NCI-H1417 treated with DMSO at 0.1 percent for 48 hours (cell line): ENCODE data around the gene KLHDC3.
"Not testable (repeated sequence)": the region's sequence is repeated elsewhere in the genome, so short reads cannot be mapped to it uniquely, and the experiment has no call there.

ENCODE experiments used
- DNase-seq: peaks from one replicate; lab custom pipeline; 2025; lab: John Stamatoyannopoulos, UW

KLHDC3 gene

DNA sequence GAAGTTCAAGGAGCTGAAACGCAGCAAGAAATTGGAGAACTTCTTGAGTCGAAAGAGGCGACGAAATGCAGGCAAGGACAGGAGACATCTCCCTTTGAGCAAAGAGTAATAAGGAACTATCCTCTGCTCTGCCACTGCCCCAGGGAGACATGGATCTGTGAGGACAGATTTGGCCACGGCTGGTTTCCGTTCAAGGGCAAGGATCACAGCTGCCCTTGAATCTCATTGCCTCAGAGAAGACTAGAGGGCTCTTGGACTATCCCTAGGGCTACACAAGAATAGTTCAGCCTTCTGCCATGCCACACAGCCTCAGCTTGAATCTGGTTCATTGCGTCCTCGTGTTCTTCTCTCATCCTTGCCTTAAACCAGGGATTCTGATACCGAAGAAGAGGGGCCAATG, 15.1 kb downstream of the KLHDC3 start:
- no peak for DNase-seq

DNA sequence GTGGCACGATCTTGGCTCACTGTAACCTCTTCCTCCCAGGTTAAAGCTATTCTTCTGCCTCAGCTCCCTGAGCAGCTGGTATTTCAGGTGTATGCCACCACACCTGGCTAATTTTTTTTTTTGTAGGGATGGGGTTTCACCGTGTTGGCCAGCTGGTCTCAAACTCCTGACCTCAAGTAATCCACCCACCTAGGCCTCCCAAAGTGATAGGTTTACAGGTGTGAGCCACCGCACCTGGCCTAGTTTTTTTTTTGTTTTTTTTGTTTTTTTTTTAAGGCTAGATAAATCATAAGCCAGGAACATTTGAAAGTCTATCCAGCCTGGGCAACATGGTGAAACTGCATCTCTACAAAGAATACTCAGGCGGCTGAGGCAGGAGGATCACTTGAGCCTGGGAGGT, 18.3 kb downstream of the KLHDC3 start:
- DNase-seq = no peak

DNA sequence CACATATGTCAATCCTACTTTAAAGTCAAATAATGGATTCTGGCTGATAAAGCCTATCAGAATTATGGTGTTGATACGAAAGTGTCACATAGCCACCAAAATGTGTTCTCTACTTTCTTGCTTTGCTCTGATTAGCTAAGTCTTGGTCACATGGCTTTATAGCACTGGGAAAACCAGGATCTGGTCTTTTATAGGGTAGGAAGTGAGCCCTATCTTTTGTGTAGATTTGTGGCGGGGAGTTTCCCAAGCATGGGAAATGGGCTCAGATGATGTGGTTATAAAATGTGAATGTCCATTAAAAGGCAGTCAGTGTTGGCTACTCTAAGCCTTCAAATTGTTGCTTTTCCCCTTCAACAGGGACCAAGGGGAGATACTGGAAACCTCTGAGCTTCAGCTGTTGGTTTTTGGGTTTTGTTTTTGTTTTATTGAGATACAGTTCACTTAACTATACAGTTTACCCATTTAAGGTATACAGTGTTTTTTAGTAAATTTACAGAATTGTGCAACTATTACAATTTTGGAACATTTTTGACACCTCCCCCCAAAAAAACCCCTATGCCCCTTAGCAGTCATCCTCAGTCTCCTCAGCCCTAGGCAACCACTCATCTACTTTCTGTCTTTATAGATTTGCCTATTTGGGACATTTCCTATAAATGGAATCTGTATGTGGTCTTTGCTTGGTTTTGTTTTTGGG, 19.6 kb downstream of the KLHDC3 start:
- no peak for DNase-seq

DNA sequence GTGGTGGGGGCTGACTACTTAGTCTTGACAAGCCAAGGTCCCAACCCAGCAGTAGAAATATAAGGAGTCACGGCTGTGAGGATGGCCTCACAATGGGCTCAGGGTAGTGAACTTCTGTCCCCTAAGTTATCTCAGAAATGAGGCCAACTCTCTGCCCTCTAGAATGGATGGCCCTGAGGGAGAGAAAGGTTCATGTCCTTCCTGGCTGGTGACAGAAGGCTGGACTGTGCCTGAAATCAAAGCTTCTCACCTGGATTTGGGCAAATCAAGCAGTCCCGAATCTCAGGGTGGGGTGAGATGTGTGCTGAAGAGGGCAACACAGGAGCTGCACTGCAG, 20.1 kb downstream of the KLHDC3 start:
- DNase-seq = no peak

DNA sequence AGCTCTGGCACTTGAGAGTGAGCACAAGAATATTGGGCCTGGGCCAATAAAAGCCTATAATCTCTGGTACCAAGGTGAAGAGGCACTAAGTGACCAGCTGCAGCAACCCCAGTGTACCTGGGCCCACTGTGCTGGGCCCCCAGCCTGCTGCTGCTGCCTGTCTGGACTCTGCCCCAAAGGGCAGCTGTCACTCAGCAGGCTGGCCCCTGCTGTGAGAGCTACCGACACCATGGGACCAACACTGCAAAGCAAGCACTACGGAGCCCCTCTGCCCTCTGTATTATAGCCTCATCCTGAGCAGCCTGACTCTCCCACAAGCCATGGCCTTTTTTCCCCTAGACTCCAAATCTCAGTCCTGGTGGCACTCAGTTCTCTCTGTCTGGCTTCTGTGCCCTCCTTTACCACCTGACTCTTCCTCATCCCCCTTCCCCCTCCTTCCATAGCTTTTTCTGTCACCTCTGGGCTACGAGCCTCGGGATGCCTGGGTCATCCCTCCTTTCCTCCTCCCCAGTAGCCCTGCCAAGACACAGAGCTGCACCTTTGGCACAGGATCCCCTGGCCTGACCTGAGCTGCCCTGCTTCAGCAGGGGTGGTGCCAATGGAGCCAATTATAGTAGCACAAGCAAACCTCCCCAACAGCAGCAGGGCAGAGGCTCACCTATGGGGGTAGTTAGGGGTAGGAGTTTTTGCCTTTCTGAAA, 21.6 kb downstream of the KLHDC3 start:
- no peak for DNase-seq

DNA sequence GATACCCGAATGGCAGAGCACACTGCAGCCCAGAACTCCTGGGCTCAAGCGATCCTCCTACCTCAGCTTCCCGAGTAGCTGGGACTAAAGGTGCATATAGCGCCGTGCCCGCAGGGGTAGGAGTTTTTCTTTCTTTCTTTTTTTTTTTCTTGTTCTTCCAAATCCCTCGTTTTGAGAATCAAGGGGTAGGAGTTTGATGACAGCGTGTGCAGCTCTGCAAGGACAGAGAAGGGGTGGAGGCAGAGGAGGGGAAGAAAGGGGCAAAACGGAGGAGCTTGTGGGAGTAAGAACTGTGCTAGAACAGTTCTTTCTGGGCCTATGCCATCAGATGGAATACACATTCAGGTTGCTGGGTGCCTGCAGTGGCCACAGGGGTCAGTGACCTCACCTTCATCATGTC, 22.7 kb downstream of the KLHDC3 start:
- DNase-seq = no peak

DNA sequence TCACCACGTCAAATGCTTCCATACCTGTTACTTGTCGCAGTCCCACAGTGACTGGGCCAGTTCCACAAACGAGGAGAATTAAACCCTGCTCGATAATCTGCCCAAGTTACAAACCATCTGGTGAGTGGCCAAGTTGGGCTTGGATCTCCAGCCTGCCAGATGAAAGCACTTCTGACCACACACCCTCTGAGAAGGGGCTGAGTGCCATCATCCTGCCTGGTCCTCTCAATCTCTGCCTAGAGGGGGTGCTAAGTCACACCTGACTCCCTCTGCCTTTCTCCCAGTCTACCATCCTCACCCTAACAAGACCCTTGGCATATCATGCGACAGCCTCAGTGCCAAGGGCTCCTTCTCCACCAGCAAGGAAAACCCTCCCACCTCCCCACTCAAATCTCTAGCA, 23.1 kb downstream of the KLHDC3 start:
- DNase-seq = no peak

DNA sequence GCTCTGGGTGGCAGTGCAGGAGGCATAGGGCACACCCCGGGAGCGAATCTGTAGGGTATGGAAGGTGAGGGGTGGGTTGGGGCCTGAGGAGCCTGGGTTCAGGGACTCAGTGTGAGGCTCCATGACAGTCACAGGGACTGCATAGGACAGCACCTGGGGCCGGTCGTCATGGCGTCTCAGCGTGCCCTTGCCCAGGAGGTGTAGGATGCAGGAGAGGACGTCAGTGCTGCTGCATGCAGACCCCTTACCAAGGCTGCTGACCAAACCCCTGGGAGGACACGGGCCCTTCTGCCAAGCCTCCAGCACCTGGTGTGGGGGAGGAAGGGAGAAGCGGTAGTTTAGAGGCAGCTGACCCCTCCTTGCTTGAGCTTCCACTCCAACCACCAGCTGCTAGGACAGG, 23.7 kb downstream of the KLHDC3 start:
- DNase-seq = no peak

DNA sequence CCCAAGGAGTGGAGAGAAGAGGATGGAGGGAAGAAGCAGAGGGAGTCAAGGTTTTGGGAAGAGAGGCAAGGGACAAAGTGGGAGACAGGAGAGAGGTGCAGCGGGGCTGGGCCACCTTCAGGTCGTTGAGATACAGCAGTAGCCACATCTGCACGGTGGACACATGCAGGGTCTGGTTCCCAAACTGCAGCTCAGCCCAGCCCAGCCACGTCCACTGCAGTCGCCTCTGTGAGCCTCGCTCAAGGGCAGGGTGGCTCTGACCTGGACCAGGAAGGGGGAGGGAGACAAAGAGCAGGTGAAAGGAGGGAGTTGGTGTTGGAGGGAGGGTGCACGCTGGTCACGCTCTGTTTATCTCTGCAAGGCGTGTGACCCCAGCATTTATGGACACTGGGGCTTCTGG, 24.7 kb downstream of the KLHDC3 start:
- DNase-seq = no peak

DNA sequence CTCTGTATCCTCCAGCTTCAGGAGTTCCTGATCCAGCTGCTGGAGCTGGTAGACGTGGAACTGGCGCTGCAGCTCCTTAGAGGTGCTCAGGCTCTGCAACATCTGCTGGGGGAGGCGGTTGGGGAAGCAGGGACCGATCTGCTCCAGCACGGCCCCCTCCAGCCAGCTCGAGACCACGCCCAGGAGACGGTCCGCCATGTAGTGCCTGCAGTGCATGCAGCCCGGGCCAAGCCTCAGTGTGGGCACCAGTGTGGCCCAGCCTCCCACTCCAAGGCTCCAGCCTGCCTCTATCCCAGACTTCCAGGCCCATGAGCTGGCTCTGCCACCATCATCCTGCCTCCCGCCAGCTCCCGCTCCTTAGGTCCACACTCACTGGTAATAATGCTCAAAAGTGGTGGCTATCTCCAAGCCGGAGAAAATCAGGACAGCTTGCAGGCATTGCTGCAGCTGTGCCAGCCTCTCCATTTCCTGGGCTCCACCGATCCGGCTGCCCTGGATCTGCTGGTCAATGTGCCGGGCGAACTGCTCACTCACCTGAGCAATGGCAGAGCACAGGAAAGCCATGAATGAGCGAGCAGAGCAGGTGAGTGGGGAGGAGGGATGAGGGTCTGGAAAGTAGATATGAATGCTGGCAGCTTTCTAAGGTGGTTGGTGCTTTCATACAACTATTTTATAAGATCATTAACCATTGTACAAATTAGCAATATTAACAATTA, 26.7 kb downstream of the KLHDC3 start:
- DNase-seq = no peak

DNA sequence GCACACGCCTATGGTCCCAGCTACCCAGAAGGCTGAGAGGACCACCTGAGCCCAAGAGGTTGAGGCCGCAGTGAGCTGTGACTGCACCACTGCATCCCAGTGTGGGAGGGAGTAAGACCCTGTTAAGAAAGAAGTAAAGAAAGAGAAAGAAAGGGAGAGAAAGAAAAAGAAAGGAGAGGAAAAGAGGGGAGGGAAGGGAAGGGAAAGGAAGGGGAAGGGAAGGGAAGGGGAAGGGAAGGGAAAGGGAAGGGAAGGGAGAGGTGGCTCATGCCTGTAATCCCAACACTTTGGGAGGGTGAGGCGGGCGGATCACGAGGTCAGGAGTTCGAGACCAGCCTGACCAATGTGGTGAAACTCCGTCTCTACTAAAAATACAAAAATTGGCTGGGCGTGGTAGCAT, 27.4 kb downstream of the KLHDC3 start:
- DNase-seq = not testable (repeated sequence)

DNA sequence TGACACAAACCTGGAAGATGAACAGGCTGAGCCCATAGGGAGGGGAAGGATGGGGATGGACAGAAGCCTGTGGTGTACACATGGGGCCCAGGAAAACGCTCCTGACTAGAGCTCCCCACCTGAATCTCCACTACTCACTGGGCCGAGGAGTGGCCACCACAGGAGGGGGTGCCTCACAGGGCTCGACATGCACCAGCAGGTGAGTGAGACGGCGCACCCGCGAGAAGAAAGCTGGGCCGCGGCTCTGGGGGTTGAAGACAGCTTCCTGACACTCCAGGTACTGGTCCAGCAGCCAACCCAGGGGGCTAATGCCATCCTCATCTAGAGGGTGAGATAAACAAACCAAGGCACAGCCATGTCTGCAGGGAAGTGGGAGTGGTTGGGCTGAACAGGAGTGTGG, 29.3 kb downstream of the KLHDC3 start:
- DNase-seq = no peak

DNA sequence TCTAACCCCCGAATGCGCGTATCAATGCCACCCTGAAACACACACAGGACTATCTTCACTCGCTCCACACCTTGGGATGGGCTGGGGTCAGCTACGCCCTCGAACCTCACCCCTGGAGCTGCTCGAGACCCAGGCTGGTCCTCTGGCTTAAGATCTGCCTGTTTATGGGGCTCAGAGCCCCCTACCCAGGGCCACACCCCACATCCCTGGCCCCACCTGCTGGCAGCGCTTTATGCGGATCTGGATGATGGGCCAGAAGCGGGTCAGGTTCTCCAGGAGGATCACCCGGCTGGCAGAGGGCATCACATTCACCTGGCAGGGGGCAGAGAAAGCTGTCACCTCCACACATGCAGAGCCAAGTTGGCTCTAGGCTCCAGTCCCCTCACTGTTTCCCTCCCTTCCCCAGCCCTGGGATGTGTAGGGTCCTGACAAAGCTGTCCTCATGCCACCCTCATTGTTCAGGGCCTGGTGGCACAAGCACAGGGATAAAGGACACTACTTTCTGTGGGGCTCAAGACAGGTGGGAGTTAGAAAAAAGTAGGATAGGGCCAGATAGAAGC, 31.4 kb downstream of the KLHDC3 start:
- no peak for DNase-seq

DNA sequence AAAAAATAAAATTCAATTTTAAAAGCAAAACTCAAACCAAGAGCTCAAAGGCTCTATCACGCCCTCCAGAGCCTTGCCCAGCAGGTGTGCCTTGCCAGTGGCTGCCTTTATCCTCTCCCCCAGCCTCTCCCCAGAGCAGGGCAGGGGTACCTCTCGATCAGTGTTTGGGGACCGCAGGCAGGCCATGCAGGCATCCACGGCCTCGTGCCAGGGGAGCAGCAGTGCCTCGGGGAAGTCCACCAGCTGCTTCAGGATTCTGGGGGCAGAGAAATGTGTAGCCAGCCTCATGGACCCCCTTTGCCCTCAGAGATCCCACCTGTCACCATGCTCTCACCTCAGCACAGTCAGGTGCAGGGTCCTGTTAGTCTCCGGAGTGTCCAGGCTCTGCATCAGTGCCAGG, 33.9 kb downstream of the KLHDC3 start:
- no peak for DNase-seq

DNA sequence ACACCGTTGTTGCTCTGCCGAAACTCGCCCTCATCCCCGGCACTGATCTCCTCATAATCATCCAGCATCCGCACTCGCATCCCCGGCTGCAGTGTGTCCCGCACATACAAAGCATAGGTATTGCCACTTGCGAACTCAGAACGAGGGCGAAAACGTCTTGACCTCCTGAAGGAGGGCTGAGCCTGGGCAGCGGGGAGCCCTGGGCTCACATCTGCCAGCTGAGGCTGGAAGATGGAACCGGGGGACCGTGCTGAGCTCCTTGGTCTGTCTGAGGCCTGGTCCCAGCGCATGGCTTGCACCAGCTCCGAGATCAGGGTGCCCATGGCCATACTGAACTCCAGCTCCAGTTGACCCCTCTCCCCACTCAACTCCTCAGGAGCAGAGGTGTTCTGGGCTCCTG, 36.9 kb downstream of the KLHDC3 start:
- DNase-seq = no peak

DNA sequence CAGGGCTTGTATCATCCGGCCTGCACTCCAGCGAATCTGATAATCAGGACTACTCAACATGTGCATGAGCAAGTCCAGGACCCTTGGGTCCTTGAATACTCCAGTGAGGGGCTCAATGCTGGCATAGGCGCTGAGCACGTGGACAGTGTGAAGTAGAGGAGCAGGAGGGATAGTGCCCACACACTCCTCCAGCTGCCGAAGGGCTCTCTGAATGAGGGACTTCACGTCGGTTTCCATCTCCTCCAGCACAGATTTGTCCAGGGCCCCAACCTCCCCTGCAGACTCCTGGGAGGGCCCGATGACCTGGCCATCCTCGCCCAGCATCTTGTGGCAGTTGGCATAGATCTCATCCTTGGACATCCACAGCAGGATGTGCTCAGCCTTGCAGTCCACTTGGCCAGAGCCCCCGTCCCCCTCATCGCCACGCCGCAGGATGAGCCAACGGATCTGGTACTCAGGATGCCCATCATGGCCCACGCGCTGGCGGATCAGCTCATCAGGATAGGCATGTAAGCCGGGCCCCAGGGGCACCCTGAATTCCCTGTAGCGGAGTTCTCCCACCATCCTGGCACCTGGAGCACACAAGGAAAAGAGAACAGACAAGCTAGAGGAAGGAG, 38.3 kb downstream of the KLHDC3 start:
- no peak for DNase-seq

DNA sequence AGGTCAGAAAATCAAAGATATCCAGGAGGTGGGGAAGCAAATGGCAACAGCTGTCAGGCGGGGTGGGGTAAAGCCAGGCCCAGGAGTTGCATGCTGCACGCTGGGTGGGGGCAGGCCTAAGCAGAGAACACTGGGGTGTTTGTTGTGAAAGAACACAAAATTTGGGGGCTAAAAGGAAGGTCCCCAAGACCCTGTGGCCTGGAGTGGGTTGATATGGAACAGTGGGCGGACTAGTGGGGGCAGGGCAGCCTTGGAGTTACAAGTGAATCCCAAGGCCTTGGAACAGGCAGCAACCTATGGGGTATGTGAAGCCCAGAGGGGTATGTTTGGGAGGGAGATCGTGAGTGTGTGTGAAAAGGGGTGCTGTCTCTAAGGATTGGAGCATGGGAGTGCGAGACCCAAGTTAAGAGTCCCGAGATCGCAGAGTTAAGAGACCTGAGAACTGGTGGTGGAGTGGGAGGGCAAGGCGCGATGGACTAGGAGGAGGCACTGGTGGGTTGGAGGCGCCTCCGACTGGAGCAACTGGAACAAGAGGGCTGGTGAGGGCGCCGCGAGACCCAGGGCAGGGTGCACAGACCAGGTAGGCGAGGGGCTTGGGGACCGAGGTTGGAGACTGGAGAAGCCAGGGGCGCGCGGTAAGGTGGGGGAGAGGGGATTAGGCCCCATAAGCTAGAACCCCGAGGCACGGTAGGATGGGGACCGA, 38.9 kb downstream of the KLHDC3 start:
- no peak for DNase-seq

DNA sequence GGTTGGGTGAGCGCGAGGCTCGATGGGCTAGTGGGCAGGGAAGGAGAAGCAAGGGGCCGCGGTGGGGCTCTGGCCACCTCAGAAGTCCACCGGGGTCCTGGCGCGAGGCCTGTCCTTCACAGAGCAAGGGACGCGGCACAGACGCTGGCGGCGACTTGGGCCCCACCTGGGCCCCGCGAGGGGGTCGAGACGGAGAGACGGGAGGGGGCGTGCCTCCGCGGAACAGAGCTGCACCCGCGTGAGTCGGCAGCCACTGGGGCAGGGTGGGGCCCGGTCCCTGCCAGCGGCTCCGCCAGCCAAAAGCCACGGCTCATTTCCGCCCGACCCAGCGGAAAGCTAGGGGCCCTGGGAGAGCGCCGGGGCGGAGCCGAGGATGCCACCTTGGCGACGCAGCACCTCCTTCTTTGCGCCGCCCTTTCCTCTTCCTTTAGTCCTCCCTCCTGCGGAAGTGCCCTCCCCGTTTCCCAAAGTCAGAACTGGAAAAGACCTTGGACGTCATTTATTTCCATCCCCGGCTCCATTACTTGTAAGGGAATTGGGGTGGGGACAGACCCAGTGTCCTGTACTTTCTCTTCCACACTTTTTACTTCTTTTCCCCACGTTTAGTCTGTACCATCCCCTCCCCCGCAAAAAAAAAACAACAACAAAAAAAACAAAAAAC, 39.6 kb downstream of the KLHDC3 start, which contains the start of gene CUL7:
Gene CUL7 (minus strand): TSS at position 307 of the 661 bp plus-strand sequence. CDS start 1,063 bp downstream, outside the sequence.
- peak; percentile 44 for DNase-seq

DNA sequence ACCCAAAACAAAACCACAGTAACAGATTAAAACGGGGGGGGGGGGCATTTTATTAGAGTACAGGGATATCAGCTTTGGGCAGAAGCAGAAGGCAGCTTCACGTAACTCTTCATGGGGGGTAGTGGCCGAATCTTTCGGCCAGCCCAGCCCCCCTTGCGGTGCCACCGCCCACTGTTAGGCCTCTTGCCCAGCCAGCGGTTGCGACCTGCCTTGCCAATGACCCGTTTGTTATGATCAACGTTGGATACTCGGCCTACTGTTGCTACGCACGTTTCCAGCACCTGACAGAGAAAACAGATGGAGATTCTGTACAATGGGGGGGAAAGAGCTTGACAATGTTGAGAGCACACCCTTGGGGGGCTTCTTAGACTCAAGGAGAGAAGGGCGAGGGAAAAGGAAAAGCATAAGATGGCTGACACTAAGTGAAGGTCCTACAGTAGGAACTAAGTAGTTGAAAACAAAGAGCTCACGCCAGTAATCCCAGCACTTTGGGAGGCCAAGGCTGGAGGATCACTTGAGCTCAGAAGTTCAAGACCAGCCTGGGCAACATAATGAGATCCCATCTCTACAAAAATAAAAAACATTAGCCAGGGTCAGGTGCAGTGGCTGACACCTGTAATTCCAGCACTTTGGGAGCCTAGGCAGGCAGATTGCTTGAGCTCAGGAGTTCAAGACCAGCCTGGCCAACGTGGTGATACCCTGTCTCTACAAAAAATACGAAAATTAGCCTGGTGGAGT, 40.3 kb downstream of the KLHDC3 start:
- no peak for DNase-seq

DNA sequence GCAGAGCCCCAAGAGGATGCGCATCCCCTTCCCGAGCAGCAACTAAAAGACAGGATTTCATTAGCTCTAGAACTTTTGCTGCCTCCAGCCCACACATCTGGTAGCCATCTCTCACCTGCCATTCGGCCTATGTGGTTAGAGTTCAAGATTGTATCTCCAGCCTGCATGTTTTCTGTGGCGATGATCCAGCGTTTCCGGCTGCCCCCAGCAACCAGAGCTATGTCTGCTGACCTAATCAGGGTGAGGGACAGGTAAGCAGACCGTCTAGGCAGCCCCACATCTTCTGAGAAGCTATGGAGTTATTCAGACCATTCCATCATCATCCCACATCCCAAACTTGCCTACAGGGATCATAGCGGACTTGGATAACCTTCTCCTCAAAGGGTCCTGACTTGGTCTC, 41.9 kb downstream of the KLHDC3 start:
- DNase-seq = no peak

DNA sequence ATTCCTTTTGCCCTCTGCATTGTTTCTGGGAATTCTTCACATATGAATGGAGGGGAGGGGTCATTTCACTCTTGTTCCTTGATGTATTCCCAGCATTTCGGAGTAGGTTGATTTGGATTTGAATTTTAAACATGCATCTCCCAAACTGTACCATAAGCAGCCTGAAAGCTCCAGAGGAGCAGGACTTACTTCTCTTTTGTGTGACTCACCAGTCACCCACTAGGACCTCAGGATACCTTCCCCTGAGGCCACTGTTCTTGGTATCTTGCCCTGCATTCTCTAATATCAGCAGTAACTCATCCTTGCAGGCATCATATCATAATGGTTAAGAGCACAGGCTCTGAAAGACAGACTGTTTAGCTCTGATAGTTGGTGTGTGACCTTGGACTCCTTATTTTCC, 44.5 kb downstream of the KLHDC3 start:
- no peak for DNase-seq
